ENCODE data around the gene ARSA.

The ARSA gene

GRCh38 chr22:50582493-50583293, 45.3 kb downstream of the ARSA start, which contains the start of gene CHKB:
CHKB (minus strand) TSS chr22:50582849; CDS start chr22:50582781, 68 bp downstream.
- peak; percentile 90 to 96 for DNase-seq (ENCODE audit: low read depth in 2 of 2, low spot score in 1 of 2)

- DNase-seq (ENCODE audit: low read depth in 2 of 2, low spot score in 1 of 2): no peak
These were observed 45.9 kb downstream of the ARSA start for GRCh38 chr22:50581950-50582492.

GRCh38 chr22:50581031-50581949, 46.7 kb downstream of the ARSA start:
- DNase-seq (ENCODE audit: low read depth in 2 of 2, low spot score in 1 of 2): no peak

- DNase-seq (ENCODE audit: low read depth in 2 of 2, low spot score in 1 of 2): no peak
These were observed 48.2 kb downstream of the ARSA start for GRCh38 chr22:50579752-50580151.

GRCh38 chr22:50578776-50579310, 49.1 kb downstream of the ARSA start:
- no peak for DNase-seq (ENCODE audit: low read depth in 2 of 2, low spot score in 1 of 2)

DNA sequence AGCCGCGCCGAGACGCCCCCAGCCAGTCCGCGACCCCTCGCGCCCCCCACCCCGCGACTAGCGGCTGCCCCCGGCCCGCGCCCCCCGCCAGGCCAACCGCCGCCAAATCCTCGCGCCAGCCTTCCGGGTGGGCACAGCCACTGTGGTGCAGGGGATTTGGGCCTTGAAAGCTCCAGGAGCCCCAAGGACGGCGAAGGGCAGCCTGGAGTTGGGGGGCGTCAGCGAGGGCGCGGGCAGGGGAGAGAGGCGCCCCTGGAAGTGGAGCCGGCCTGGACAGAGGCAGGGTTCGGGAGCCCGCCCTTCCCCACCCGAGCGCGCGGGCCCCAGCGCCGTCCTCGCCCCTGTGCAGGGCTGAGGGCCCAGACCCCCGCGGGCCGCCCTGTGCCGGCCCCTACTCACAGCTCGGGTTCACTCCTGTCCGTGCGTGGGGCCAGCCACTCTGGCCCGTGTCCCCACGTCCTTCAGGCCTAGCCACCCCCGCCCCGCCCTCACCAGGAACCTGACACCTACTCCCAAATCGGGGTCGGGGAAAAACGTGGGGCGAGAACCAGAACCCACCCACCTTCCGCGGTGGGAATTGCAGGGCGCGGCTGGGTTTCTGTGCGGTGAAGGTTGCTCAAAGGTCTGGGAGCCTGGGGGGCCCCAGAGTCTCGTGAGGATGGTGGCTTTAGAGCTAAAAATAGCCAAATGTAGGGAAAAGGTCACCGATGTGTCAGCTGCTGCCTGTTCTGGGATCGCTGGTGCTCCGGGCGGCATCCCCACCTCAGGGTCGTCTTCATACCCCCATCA, 49.8 kb downstream of the ARSA start, which contains the start of gene CPT1B:
CPT1B (minus strand) TSS at position 441 of the 789 bp plus-strand sequence. CDS start 512 bp downstream, outside the sequence.
- DNase-seq (ENCODE audit: low read depth in 2 of 2, low spot score in 1 of 2): no peak

- DNase-seq (ENCODE audit: low read depth in 2 of 2, low spot score in 1 of 2): no peak
These were observed 50.3 kb downstream of the ARSA start for GRCh38 chr22:50577697-50577986.

DNA sequence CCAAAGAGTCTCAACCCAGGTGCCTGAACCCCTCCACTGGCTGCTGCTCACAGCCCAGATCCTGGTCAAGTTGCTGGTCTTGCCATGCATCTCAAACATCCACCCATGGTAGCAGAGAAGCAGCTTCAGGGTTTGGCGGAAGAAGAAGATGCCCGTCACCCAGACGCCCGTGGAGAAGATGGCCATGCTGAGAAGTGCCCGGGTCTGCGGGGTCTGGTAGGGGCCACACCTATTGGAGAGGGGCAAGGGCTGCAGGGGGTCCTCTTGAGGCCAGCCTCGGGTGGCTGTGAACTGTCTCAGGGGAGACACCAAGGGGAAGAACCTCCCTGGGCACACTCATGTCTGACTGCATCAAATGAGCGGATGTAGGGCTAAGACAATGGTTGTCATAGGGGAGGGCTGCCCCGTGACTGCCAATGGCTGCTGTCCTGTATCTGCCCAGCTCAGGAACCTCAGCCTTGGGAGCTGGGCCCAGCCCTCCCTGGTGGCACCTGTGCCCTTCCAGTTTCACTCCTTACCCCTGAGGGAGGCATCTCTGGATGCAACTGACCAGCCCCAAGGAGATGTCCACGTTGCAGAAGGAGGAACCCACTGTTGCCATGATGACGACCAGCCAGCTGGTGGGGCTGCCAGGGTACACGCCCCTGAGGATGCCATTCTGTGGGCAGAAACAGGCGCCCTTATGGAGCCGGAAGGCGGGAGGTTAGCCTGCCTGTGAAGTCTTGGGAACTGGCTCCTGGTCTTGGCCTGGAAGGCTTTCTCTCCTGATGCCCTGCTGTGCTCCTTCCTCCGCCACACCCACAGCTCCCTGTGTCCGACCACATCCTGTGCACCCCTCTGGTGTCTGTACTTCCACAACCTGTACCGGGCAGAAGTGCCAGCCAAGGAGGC, 50.9 kb downstream of the ARSA start:
- no peak for DNase-seq (ENCODE audit: low read depth in 2 of 2, low spot score in 1 of 2)

DNA sequence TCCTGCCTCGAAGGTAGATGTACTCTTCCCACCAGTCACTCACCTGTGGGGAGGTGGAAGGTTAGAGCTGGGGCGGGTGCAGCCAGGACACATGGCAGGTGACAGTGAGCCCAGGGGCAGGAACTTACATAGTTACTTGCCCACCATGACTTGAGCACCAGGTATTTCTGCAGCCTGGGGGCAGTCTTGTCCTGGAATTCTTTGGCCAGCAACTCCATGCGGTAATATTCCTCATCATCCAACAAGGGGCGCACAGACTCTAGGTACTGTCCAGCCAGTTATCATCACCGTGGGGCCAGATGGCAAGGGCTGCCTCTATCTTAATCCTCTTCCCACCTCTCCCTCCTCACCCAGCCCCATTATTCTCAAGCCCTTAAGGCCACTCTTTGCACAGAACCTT, 51.9 kb downstream of the ARSA start:
- DNase-seq (ENCODE audit: low read depth in 2 of 2, low spot score in 1 of 2): no peak

DNA sequence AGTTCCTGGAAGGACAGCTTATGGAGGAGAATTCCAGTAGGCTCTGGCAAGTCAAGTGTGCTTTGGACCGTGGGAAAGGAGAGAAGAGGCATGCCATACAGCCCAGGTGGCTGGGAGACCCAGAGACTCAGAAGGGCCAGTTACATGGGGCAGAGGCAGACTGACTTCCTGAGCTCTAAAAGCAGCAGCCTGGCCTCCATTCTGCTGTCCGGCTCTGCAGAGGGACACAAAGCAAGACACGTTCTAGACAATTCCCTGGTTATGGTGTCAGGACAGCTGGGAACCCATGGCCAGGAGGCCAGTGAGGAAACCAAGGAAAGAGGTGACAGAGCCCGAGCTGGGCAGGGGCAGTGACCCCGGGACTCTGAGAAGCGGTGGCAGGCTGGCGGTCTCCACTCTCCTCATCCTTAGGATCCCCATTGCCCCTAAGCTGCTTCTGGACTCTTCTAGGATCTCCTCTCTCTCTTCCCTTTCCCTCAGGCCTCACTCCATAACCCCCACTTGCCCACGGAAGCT, 52.5 kb downstream of the ARSA start:
- no peak for DNase-seq (ENCODE audit: low read depth in 2 of 2, low spot score in 1 of 2)

Measured in stimulated activated CD8-positive, alpha-beta memory T cell treated with anti-CD3 and anti-CD28 coated beads, Interleukin-4, amount 100 ng/mL, for 1 hour (primary cell).